Measurements from ENCODE around the gene TSPAN9. TPM values are rescaled to one million over a fixed set of nuclear protein-coding genes. Genes with fewer than 3 reads are reported as not detected.

The TSPAN9 gene
- total RNA-seq, 1 donor from 2014 or later = 0.09 TPM

- no peak for DNase-seq
- Mint-ChIP-seq H3K36me3 (ENCODE audit: low read depth) (no peaks in the 10 kb centered on the region), H3K4me3 (no peak overlapping the region), H3K27me3 (peaks cover 9% of the 10 kb centered on the region), H3K9me3 (no peaks in the 10 kb centered on the region), H3K4me1 (no peaks in the 10 kb centered on the region), H3K27ac (no peak overlapping the region)
- intact Hi-C loops (cut with micrococcal nuclease) = loop anchor here (2.0 to 5.0 kb wide), 2 partner anchors 155 to 188 kb away; no protein-coding TSS in a partner anchor
These were observed 37.0 kb upstream of the TSPAN9 start for GRCh38 chr12:3040026-3040656.

GRCh38 chr12:3040663-3041544 lies 36.3 kb upstream of the TSPAN9 start:
- H3K4me1 Mint-ChIP-seq = no peaks in the 10 kb centered on the region
- no peaks in the 10 kb centered on the region for H3K36me3 Mint-ChIP-seq (ENCODE audit: low read depth)
- H3K27me3 Mint-ChIP-seq = peaks cover 9% of the 10 kb centered on the region
- no peak overlapping the region for H3K4me3 Mint-ChIP-seq
- intact Hi-C loops (cut with micrococcal nuclease) = loop anchor here (2.0 to 5.0 kb wide), 2 partner anchors 156 to 189 kb away; no protein-coding TSS in a partner anchor
- no peaks in the 10 kb centered on the region for H3K9me3 Mint-ChIP-seq
- H3K27ac Mint-ChIP-seq = no peak overlapping the region
- DNase-seq = no peak

- intact Hi-C loops (cut with micrococcal nuclease) = loop anchor here (2.0 to 5.0 kb wide), 2 partner anchors 157 to 189 kb away; no protein-coding TSS in a partner anchor
- peak; percentile 88 for DNase-seq
- Mint-ChIP-seq H3K4me3 (no peak overlapping the region), H3K27me3 (peaks cover 9% of the 10 kb centered on the region), H3K4me1 (no peaks in the 10 kb centered on the region), H3K27ac (no peak overlapping the region), H3K36me3 (ENCODE audit: low read depth) (no peaks in the 10 kb centered on the region), H3K9me3 (no peaks in the 10 kb centered on the region)
These were observed 35.5 kb upstream of the TSPAN9 start for GRCh38 chr12:3041558-3042164.

GRCh38 chr12:3042394-3042793 lies 34.8 kb upstream of the TSPAN9 start:
- Mint-ChIP-seq H3K36me3 (ENCODE audit: low read depth) (no peaks in the 10 kb centered on the region), H3K27ac (no peak overlapping the region), H3K4me3 (no peak overlapping the region), H3K4me1 (no peaks in the 10 kb centered on the region), H3K9me3 (no peaks in the 10 kb centered on the region), H3K27me3 (peaks cover 9% of the 10 kb centered on the region)
- DNase-seq = no peak
- intact Hi-C loops (cut with micrococcal nuclease) = loop anchor here (5.0 kb wide), 1 partner anchor 190 kb away; no protein-coding TSS in a partner anchor

GRCh38 chr12:3042826-3043225 lies 34.4 kb upstream of the TSPAN9 start:
- no peaks in the 10 kb centered on the region for H3K36me3 Mint-ChIP-seq (ENCODE audit: low read depth)
- intact Hi-C loops (cut with micrococcal nuclease) = loop anchor here (5.0 kb wide), 1 partner anchor 191 kb away; no protein-coding TSS in a partner anchor

GRCh38 chr12:3043406-3043805 lies 33.8 kb upstream of the TSPAN9 start:
- no peaks in the 10 kb centered on the region for H3K9me3 Mint-ChIP-seq
- H3K27me3 Mint-ChIP-seq = peaks cover 9% of the 10 kb centered on the region
- no peaks in the 10 kb centered on the region for H3K4me1 Mint-ChIP-seq
- H3K27ac Mint-ChIP-seq = no peak overlapping the region
- intact Hi-C loops (cut with micrococcal nuclease) = loop anchor here (5.0 kb wide), 1 partner anchor 191 kb away; no protein-coding TSS in a partner anchor
- H3K36me3 Mint-ChIP-seq (ENCODE audit: low read depth) = no peaks in the 10 kb centered on the region
- no peak for DNase-seq
- no peak overlapping the region for H3K4me3 Mint-ChIP-seq

More at GRCh38 chr12:3042826-3043225, 34.4 kb upstream of the TSPAN9 start:
- Mint-ChIP-seq H3K27me3 (peaks cover 9% of the 10 kb centered on the region), H3K9me3 (no peaks in the 10 kb centered on the region), H3K27ac (no peak overlapping the region), H3K4me1 (no peaks in the 10 kb centered on the region), H3K4me3 (no peak overlapping the region)
- DNase-seq = no peak

GRCh38 chr12:3044141-3044630 lies 33.0 kb upstream of the TSPAN9 start:
- intact Hi-C loops (cut with micrococcal nuclease) = loop anchor here (5.0 kb wide), 1 partner anchor 192 kb away; no protein-coding TSS in a partner anchor
- Mint-ChIP-seq H3K4me3 (no peak overlapping the region), H3K4me1 (no peaks in the 10 kb centered on the region), H3K27ac (no peak overlapping the region), H3K27me3 (peaks cover 13% of the 10 kb centered on the region), H3K9me3 (no peaks in the 10 kb centered on the region), H3K36me3 (ENCODE audit: low read depth) (no peaks in the 10 kb centered on the region)
- DNase-seq = no peak

GRCh38 chr12:3045494-3045893 lies 31.7 kb upstream of the TSPAN9 start:
- no peaks in the 10 kb centered on the region for H3K4me1 Mint-ChIP-seq
- intact Hi-C loops (cut with micrococcal nuclease) = no loop called here
- DNase-seq = no peak

GRCh38 chr12:3045989-3046388 lies 31.2 kb upstream of the TSPAN9 start:
- no peaks in the 10 kb centered on the region for H3K9me3 Mint-ChIP-seq
- no peak overlapping the region for H3K4me3 Mint-ChIP-seq
- H3K36me3 Mint-ChIP-seq (ENCODE audit: low read depth) = no peaks in the 10 kb centered on the region
- no peak overlapping the region for H3K27ac Mint-ChIP-seq
- no peak for DNase-seq
- intact Hi-C loops (cut with micrococcal nuclease) = no loop called here
- peaks cover 19% of the 10 kb centered on the region for H3K27me3 Mint-ChIP-seq
- no peaks in the 10 kb centered on the region for H3K4me1 Mint-ChIP-seq

More at GRCh38 chr12:3045494-3045893, 31.7 kb upstream of the TSPAN9 start:
- Mint-ChIP-seq H3K27ac (no peak overlapping the region), H3K4me3 (no peak overlapping the region), H3K27me3 (peaks cover 19% of the 10 kb centered on the region), H3K36me3 (ENCODE audit: low read depth) (no peaks in the 10 kb centered on the region), H3K9me3 (no peaks in the 10 kb centered on the region)

GRCh38 chr12:3046441-3047200 lies 30.6 kb upstream of the TSPAN9 start:
- intact Hi-C loops (cut with micrococcal nuclease) = no loop called here
- Mint-ChIP-seq H3K27me3 (peaks cover 24% of the 10 kb centered on the region), H3K4me1 (no peaks in the 10 kb centered on the region), H3K36me3 (ENCODE audit: low read depth) (no peaks in the 10 kb centered on the region), H3K9me3 (no peaks in the 10 kb centered on the region), H3K27ac (no peak overlapping the region), H3K4me3 (no peak overlapping the region)
- no peak for DNase-seq

- no peaks in the 10 kb centered on the region for H3K36me3 Mint-ChIP-seq (ENCODE audit: low read depth)
- DNase-seq = no peak
- H3K9me3 Mint-ChIP-seq = no peaks in the 10 kb centered on the region
- H3K27me3 Mint-ChIP-seq = peaks cover 22% of the 10 kb centered on the region
- intact Hi-C loops (cut with micrococcal nuclease) = no loop called here
- H3K4me1 Mint-ChIP-seq = no peaks in the 10 kb centered on the region
- H3K27ac Mint-ChIP-seq = no peak overlapping the region
- no peak overlapping the region for H3K4me3 Mint-ChIP-seq
These were observed 29.2 kb upstream of the TSPAN9 start for GRCh38 chr12:3047961-3048360.

- Mint-ChIP-seq H3K4me3 (no peak overlapping the region), H3K4me1 (no peaks in the 10 kb centered on the region), H3K27ac (no peak overlapping the region), H3K9me3 (no peaks in the 10 kb centered on the region), H3K36me3 (ENCODE audit: low read depth) (no peaks in the 10 kb centered on the region), H3K27me3 (peaks cover 16% of the 10 kb centered on the region)
- intact Hi-C loops (cut with micrococcal nuclease) = no loop called here
- no peak for DNase-seq
These were observed 28.6 kb upstream of the TSPAN9 start for GRCh38 chr12:3048540-3048939.

GRCh38 chr12:3049176-3049575 lies 28.0 kb upstream of the TSPAN9 start:
- Mint-ChIP-seq H3K4me3 (no peak overlapping the region), H3K4me1 (no peaks in the 10 kb centered on the region), H3K27ac (no peak overlapping the region), H3K9me3 (no peaks in the 10 kb centered on the region), H3K27me3 (peaks cover 15% of the 10 kb centered on the region), H3K36me3 (ENCODE audit: low read depth) (no peaks in the 10 kb centered on the region)
- intact Hi-C loops (cut with micrococcal nuclease) = no loop called here
- no peak for DNase-seq
